Uterus (tissue), 2 donors: Measurements from ENCODE around the gene ARHGEF7.
"Not testable (repeated sequence)": the region's sequence is repeated elsewhere in the genome, so short reads cannot be mapped to it uniquely, and the experiment has no call there.

Experiments used
- POLR2A ChIP-seq, 2 donors: fragments of 450-650 bp; IDR thresholded peaks; one replicate each; pipeline ENCODE4 v1.6.1; 2016; ENCODE audit warnings: antibody characterized with exemption in 2 of 2, mild to moderate bottlenecking in 1 of 2, moderate library complexity in 1 of 2
- TF ChIP-seq, protein P1 (sequence below), 4 experiments: fragments of 200-600 bp in 2 of 4; fragments of 450-650 bp in 2 of 4; sonication (generic) in 2 of 4; IDR thresholded peaks; one replicate each; pipeline ENCODE4 v1.5.1; 2016 to 2019; ENCODE audit warnings: antibody characterized with exemption in 4 of 4, mild to moderate bottlenecking in 2 of 4, moderate library complexity in 1 of 4

GRCh38 chr13:111257899-111258298 is 142.8 kb downstream of the ARHGEF7 start:
- TF ChIP-seq, protein P1, sequence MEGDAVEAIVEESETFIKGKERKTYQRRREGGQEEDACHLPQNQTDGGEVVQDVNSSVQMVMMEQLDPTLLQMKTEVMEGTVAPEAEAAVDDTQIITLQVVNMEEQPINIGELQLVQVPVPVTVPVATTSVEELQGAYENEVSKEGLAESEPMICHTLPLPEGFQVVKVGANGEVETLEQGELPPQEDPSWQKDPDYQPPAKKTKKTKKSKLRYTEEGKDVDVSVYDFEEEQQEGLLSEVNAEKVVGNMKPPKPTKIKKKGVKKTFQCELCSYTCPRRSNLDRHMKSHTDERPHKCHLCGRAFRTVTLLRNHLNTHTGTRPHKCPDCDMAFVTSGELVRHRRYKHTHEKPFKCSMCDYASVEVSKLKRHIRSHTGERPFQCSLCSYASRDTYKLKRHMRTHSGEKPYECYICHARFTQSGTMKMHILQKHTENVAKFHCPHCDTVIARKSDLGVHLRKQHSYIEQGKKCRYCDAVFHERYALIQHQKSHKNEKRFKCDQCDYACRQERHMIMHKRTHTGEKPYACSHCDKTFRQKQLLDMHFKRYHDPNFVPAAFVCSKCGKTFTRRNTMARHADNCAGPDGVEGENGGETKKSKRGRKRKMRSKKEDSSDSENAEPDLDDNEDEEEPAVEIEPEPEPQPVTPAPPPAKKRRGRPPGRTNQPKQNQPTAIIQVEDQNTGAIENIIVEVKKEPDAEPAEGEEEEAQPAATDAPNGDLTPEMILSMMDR (IDR thresholded peaks at IDR 0.05), result not testable (repeated sequence)
- TF ChIP-seq POLR2A (IDR thresholded peaks at IDR 0.05), result not testable (repeated sequence)
